Glutamatergic neuron (in vitro differentiated cells): ENCODE measurements around the gene ZCCHC14. TPM values are rescaled to one million over a fixed set of nuclear protein-coding genes. Genes with fewer than 3 reads are reported as not detected.
"Not testable (repeated sequence)": the region's sequence is repeated elsewhere in the genome, so short reads cannot be mapped to it uniquely, and the experiment has no call there.

ENCODE experiments used
- DNase-seq: peaks from one replicate; pipeline ENCODE4 v3.0.0; 2022
- H3K27ac Mint-ChIP-seq: one replicate; pipeline ENCODE4 v1.8.0; 2020; ENCODE audit warnings: mild to moderate bottlenecking, mixed read lengths, inconsistent platforms; ENCODE audit not compliant: unreplicated experiment
- H3K27me3 Mint-ChIP-seq: one replicate; pipeline ENCODE4 v1.8.0; 2020; ENCODE audit warnings: mild to moderate bottlenecking, moderate library complexity, mixed read lengths, inconsistent platforms; ENCODE audit not compliant: unreplicated experiment
- H3K36me3 Mint-ChIP-seq: one replicate; pipeline ENCODE4 v1.8.0; 2020; ENCODE audit warnings: mild to moderate bottlenecking, mixed read lengths, inconsistent platforms; ENCODE audit not compliant: unreplicated experiment
- H3K4me1 Mint-ChIP-seq: one replicate; pipeline ENCODE4 v1.8.0; 2020; ENCODE audit warnings: mild to moderate bottlenecking, low read depth, mixed read lengths, inconsistent platforms; ENCODE audit not compliant: unreplicated experiment
- H3K4me3 Mint-ChIP-seq: one replicate; pipeline ENCODE4 v1.8.0; 2020; ENCODE audit warnings: mild to moderate bottlenecking, mixed read lengths, inconsistent platforms; ENCODE audit not compliant: unreplicated experiment
- H3K9me3 Mint-ChIP-seq: one replicate; pipeline ENCODE4 v1.8.0; 2020; ENCODE audit warnings: mild to moderate bottlenecking, moderate library complexity, mixed read lengths, inconsistent platforms; ENCODE audit not compliant: unreplicated experiment
- total RNA-seq: library from RNA; stranded (reverse); fragmentation: NEBNext Ultra II Directional; extraction: Animal tissue kit (Norgen Biotek cat#: 25700); gene quantifications from one replicate; pipeline ENCODE4 v1.2.1, GENCODE V29; 2021; ENCODE audit not compliant: unreplicated experiment
- TF ChIP-seq, protein P1 (sequence below): fragments of 200-600 bp; sonication (generic); IDR thresholded peaks from one replicate; pipeline ENCODE4 v1.5.0; 2021; ENCODE audit not compliant: partially characterized antibody, unreplicated experiment

Gene ZCCHC14
- total RNA-seq, 1 donor from 2014 or later: 29.2 TPM

DNA sequence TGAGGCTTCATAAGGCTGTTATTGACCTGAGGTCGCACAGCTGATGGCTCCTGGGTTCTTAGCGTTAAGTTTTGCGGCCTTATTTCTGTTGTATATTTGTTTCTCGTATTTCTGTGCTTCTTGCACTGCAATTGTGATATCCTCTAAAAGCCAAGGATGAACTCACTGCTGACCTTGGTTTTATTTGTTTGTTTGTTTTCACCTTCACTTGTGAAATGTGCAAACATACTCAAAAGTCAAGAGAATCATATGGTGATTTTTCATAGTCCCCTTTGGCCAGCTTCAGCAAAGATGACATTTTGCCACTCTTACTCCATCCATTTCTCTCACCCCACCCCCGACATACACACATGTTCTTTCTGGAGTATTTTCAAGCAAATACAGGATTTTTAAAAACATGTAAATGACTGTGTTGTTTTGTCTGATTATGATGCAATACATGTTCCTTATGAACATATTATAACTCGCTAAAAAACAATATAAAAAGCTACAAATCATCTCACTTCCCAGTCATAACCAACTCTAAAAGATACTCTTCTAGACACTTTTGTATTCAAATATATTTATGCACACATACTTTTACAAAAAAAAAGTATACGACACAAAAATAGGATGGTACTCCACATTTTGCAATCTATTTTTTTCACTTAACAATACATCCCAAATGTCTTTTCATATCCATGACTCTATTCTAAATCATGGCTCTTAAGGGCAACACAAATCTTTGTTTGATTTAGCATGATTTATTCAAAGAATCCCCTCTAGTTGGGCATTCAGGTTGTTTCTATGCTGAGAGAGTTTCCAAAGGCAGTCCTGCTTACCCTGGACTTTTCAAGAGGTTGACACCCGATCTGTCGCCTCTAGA lies 5.7 kb upstream of the ZCCHC14 start:
- Mint-ChIP-seq H3K27ac (no peak overlapping the region), H3K4me3 (no peak overlapping the region)

DNA sequence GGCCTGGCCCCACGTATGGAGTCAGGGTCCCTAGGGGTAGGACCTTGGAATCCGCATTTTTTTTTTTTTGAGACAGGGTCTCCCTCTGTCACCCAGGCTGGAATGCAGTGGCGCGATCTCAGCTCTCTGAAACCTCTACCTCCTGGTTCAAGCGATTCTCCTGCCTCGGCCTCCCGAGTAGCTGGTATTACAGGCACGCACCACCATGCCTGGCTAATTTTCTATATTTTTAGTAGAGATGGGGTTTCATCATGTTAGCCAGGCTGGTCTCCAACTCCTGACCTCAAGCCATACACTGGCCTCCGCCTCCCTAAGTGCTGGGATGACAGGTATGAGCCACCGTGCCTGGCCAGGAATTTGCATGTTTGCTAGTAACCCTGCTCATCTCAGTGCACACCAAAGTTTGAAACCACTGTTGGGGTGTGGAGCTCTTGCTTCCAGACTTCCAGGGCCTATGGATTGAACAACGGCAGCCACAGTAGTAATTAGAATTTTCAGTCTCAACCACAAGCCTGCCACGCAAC lies 5.0 kb upstream of the ZCCHC14 start:
- H3K27ac Mint-ChIP-seq, DNase-seq, H3K4me3 Mint-ChIP-seq: not testable (repeated sequence)

More for the DNA sequence above, 5.7 kb upstream of the ZCCHC14 start:
- H3K9me3 Mint-ChIP-seq: peaks cover 4% of the 10 kb centered on the region
- DNase-seq: no peak
- no peaks in the 10 kb centered on the region for H3K36me3 Mint-ChIP-seq
- no peaks in the 10 kb centered on the region for H3K4me1 Mint-ChIP-seq
- TF ChIP-seq, protein P1, sequence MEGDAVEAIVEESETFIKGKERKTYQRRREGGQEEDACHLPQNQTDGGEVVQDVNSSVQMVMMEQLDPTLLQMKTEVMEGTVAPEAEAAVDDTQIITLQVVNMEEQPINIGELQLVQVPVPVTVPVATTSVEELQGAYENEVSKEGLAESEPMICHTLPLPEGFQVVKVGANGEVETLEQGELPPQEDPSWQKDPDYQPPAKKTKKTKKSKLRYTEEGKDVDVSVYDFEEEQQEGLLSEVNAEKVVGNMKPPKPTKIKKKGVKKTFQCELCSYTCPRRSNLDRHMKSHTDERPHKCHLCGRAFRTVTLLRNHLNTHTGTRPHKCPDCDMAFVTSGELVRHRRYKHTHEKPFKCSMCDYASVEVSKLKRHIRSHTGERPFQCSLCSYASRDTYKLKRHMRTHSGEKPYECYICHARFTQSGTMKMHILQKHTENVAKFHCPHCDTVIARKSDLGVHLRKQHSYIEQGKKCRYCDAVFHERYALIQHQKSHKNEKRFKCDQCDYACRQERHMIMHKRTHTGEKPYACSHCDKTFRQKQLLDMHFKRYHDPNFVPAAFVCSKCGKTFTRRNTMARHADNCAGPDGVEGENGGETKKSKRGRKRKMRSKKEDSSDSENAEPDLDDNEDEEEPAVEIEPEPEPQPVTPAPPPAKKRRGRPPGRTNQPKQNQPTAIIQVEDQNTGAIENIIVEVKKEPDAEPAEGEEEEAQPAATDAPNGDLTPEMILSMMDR: no peak
- H3K27me3 Mint-ChIP-seq: no peaks in the 10 kb centered on the region

DNA sequence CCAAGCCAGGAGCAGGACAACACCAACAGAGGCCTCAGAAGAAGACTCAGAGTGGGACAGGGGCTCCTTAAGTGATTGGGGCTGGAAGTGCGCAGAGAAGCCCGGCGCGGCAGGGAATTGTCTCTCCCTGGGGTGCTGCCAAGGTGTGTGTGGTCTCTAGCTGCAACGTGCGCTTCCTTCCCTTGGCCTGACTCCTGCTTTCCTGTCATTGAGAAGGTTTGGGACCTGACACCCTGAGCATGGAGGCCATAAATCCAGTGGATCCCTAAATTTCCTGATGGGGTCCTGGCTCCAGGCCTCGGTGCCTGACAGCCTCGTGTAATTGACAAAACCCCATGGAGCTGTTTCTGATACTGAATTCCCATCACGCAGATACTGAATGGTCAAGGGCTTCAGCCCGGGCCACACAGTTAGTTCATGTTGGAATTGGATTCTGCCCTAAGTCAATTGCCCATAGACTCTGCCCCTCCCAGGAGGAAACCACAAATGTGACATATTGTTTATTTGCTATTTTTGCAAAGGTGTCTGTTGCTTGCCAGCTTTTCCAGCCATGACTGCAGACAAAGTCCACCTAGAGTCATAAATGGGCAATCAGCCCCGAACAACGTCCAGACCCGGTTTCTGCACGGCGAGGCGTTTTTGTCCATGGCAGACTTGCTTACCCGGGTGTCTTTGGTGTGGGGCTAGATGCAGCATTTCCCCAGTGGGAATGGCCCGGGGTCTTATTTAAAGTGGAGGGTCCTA lies 4.4 kb upstream of the ZCCHC14 start:
- H3K27me3 Mint-ChIP-seq, H3K4me3 Mint-ChIP-seq, DNase-seq, H3K27ac Mint-ChIP-seq, H3K9me3 Mint-ChIP-seq, H3K4me1 Mint-ChIP-seq, H3K36me3 Mint-ChIP-seq: not testable (repeated sequence)

More for the DNA sequence above, 5.0 kb upstream of the ZCCHC14 start:
- H3K4me1 Mint-ChIP-seq, H3K9me3 Mint-ChIP-seq, H3K27me3 Mint-ChIP-seq, H3K36me3 Mint-ChIP-seq: not testable (repeated sequence)

- H3K9me3 Mint-ChIP-seq: peaks cover 4% of the 10 kb centered on the region
- TF ChIP-seq, protein P1: no peak
- no peak overlapping the region for H3K27ac Mint-ChIP-seq
- peaks cover under 1% of the 10 kb centered on the region for H3K27me3 Mint-ChIP-seq
- H3K36me3 Mint-ChIP-seq: no peaks in the 10 kb centered on the region
- H3K4me1 Mint-ChIP-seq: no peaks in the 10 kb centered on the region
- H3K4me3 Mint-ChIP-seq: no peak overlapping the region
- DNase-seq: no peak
Observed at GRCh38 chr16:87496447-87496801, 3.6 kb upstream of the ZCCHC14 start.

DNA sequence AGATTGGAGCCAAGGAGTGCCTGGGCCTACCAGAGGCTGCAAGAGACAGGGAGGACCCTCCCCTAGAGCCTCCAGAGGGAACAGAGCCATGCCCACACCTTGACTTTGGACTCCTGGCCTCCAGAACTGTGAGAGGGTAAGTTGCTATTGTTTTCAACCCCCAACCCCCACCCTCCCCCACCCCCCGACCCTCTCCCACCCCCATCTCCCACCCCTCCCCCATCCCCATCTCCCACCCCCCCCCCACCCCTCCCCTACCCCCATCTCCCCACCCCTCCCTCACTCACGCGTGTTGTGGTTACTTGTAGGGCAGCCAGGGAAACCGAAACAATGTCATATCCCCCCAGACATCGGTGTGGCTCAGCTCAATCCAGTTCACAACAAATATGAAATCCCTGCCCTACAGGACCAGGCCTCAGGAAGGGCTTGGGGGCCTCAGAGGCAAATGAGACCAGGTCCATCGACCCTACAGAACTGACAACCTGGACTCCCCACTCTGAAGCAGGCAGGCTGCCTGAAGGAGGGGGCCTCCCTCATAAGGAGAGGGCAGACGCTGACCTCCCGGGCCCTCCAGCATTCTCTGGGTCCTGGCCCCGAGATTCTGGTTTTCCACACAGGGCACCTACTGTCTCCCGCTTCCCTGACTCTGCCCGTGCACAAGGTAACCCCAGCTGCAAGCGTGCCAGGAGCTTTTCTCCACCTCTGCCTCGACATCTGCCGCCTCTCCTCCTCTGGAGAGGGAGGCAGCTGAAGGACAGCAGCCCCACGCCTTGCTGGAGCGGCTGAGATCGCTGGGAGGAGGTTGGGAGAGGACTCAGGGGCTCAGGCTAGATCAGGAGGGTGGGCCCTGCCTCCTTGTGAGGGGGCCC lies 3.0 kb upstream of the ZCCHC14 start:
- DNase-seq: no peak
- Mint-ChIP-seq H3K4me3 (peak overlapping the region; percentile 42), H3K27ac (peak overlapping the region; percentile 8), H3K4me1 (peaks cover 2% of the 10 kb centered on the region), H3K36me3 (no peaks in the 10 kb centered on the region), H3K27me3 (peaks cover 3% of the 10 kb centered on the region), H3K9me3 (peaks cover 4% of the 10 kb centered on the region)
- TF ChIP-seq, protein P1: no peak
